Left ventricle myocardium inferior (tissue), 1 donor: ENCODE data around the gene MYO16. TPM values are rescaled to one million over a fixed set of nuclear protein-coding genes. Genes with fewer than 3 reads are reported as not detected.

Source experiments
- DNase-seq: peaks from one replicate; pipeline ENCODE4 v3.0.0-alpha.2; 2020
- H3K27ac ChIP-seq: fragments of 200-600 bp; replicated peaks from 2 replicates; pipeline ENCODE4 v1.8.0; 2021
- H3K27me3 ChIP-seq: fragments of 200-600 bp; 2 replicates; pipeline ENCODE4 v1.8.0; 2021; ENCODE audit warnings: low read depth
- H3K36me3 ChIP-seq: fragments of 200-600 bp; 2 replicates; pipeline ENCODE4 v1.8.0; 2021
- H3K4me1 ChIP-seq: fragments of 200-600 bp; 2 replicates; pipeline ENCODE4 v1.8.0; 2021
- H3K4me3 ChIP-seq: fragments of 200-600 bp; 2 replicates; pipeline ENCODE4 v1.8.0; 2021; ENCODE audit warnings: mild to moderate bottlenecking, moderate library complexity
- H3K9me3 ChIP-seq: fragments of 200-600 bp; replicated peaks from 2 replicates; pipeline ENCODE4 v1.8.0; 2021
- CTCF ChIP-seq: fragments of 200-600 bp; IDR thresholded peaks from 2 replicates; pipeline ENCODE4 v1.8.0; 2021; ENCODE audit warnings: antibody characterized with exemption, mild to moderate bottlenecking, borderline replicate concordance
- intact Hi-C: fragments of 100-400 bp; cut with micrococcal nuclease; formaldehyde crosslinking; loops from one replicate; pipeline ENCODE4 v1.11.0; 2022
- total RNA-seq: library from RNA; stranded (reverse); fragmentation: NEBNext Ultra II Directional; extraction: Animal tissue kit (Norgen Biotek cat#: 25700); gene quantifications from one replicate; pipeline ENCODE4 v1.2.1, GENCODE V29; 2021
- donor health status: DM: no; HTN: yes; CAD: no; lungs with severe emphysema.

The MYO16 gene
- total RNA-seq, 1 donor from 2014 or later, result 1.7 TPM

GRCh38 chr13:109100705-109101304 is 471.4 kb downstream of the MYO16 start:
- Histone ChIP-seq H3K4me3 (no peak overlapping the region), H3K9me3 (no peaks in the 10 kb centered on the region), H3K27me3 (peaks cover 16% of the 10 kb centered on the region), H3K27ac (no peak overlapping the region), H3K4me1 (no peaks in the 10 kb centered on the region), H3K36me3 (no peaks in the 10 kb centered on the region)
- intact Hi-C loops, result no loop called here
- TF ChIP-seq CTCF, result no peak
- DNase-seq, result no peak

- Histone ChIP-seq H3K4me1 (no peaks in the 10 kb centered on the region), H3K4me3 (no peak overlapping the region), H3K9me3 (no peaks in the 10 kb centered on the region), H3K27me3 (peaks cover 16% of the 10 kb centered on the region), H3K27ac (no peak overlapping the region), H3K36me3 (no peaks in the 10 kb centered on the region)
- DNase-seq, result no peak
- intact Hi-C loops, result no loop called here
- no peak for TF ChIP-seq CTCF
These were observed 472.2 kb downstream of the MYO16 start for GRCh38 chr13:109101550-109102144.

GRCh38 chr13:109105899-109106298 is 476.5 kb downstream of the MYO16 start:
- H3K4me3 ChIP-seq, result no peak overlapping the region
- H3K36me3 ChIP-seq, result no peaks in the 10 kb centered on the region
- no peaks in the 10 kb centered on the region for H3K9me3 ChIP-seq
- TF ChIP-seq CTCF, result no peak
- no peaks in the 10 kb centered on the region for H3K4me1 ChIP-seq
- peaks cover 13% of the 10 kb centered on the region for H3K27me3 ChIP-seq
- H3K27ac ChIP-seq, result no peak overlapping the region
- DNase-seq, result no peak
- intact Hi-C loops, result no loop called here

- Histone ChIP-seq H3K27me3 (peaks cover 9% of the 10 kb centered on the region), H3K36me3 (no peaks in the 10 kb centered on the region), H3K4me3 (no peak overlapping the region), H3K4me1 (no peaks in the 10 kb centered on the region), H3K27ac (no peak overlapping the region), H3K9me3 (no peaks in the 10 kb centered on the region)
- intact Hi-C loops, result no loop called here
- no peak for DNase-seq
- no peak for TF ChIP-seq CTCF
These were observed 480.7 kb downstream of the MYO16 start for GRCh38 chr13:109110159-109110558.

GRCh38 chr13:109111141-109111540 is 481.7 kb downstream of the MYO16 start:
- intact Hi-C loops, result no loop called here
- peaks cover 8% of the 10 kb centered on the region for H3K27me3 ChIP-seq
- no peaks in the 10 kb centered on the region for H3K36me3 ChIP-seq
- no peak for TF ChIP-seq CTCF
- H3K27ac ChIP-seq, result no peak overlapping the region
- H3K4me3 ChIP-seq, result no peak overlapping the region
- DNase-seq, result no peak
- no peaks in the 10 kb centered on the region for H3K9me3 ChIP-seq
- H3K4me1 ChIP-seq, result no peaks in the 10 kb centered on the region
